Measurements from ENCODE around the gene FOXN3. TPM values are rescaled to one million over a fixed set of nuclear protein-coding genes. Genes with fewer than 3 reads are reported as not detected.

Gene FOXN3
- polyA plus RNA-seq, 1 donor from 2014 or later: 10.3 TPM

DNA sequence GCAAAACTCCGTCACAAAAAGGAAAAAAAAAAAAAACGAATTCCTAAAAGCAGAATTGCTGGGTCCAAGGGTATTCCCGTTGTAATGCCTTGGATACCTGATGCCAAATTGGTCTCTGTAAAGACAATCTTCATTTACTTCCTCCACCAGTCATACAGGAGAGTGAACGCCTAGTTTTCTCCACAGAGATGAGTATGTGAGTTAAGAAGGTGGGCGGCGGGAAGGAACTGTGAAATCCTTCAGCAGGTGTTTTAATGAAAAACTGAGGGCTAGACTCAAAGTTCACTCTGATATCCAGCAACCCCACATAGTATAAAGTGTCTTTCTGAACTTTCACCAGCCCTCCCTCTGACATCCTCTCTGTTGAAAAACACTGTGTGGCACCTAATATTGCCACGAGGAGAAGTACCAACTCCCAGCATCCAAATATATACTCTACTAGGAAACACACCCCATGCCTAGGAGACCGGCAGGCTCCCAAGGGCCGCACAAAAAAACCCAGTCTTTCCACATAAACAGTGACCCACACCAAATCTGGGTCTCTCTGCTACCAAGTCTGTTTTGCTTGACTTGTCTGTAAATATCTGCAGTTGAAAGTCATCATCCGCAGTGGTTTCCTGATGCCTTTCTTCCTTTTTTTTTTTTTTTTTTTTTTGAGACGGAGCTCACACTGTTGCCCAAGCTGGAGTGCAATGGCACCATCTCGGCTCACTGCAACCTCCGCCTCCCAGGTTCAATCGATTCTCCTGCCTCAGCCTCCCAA, 30.3 kb upstream of the FOXN3 start:
- Histone ChIP-seq H3K9me2 (ENCODE audit: insufficient read depth, low read length) (no peaks in the 10 kb centered on the region), H3K9ac (ENCODE audit: low read length) (no peak overlapping the region), H3K36me3 (ENCODE audit: insufficient read depth, low read length) (no peaks in the 10 kb centered on the region), H2AFZ (ENCODE audit: low read depth, low read length) (no peak overlapping the region), H3K79me2 (replicated peaks; ENCODE audit: insufficient read depth, low read length) (no peaks in the 10 kb centered on the region), H3K27me3 (ENCODE audit: insufficient read depth, low read depth, low read length) (no peaks in the 10 kb centered on the region), H3K9me3 (ENCODE audit: low read length) (no peaks in the 10 kb centered on the region), H3K4me2 (ENCODE audit: low read length) (no peak overlapping the region), H3K4me3 (ENCODE audit: low read length) (no peak overlapping the region), H3F3A (ENCODE audit: insufficient read depth, low read length, poor library complexity, severe bottlenecking) (no peaks in the 10 kb centered on the region), H4K20me1 (ENCODE audit: insufficient read depth) (no peaks in the 10 kb centered on the region), H3K27ac (ENCODE audit: low read length) (no peak overlapping the region)
- TF ChIP-seq EP300 (conservative IDR thresholded peaks at IDR 0.05; ENCODE audit: poor library complexity, severe bottlenecking) (no peak), CTCF (IDR thresholded peaks at IDR 0.05; ENCODE audit: poor library complexity, severe bottlenecking) (no peak), RAD21 (conservative IDR thresholded peaks at IDR 0.05) (no peak), EZH2 (IDR thresholded peaks at IDR 0.05; ENCODE audit: borderline replicate concordance, insufficient read depth, low read length, poor library complexity, severe bottlenecking) (no peak), MXI1 (conservative IDR thresholded peaks at IDR 0.05; ENCODE audit: poor library complexity, severe bottlenecking) (no peak), TAF1 (IDR thresholded peaks at IDR 0.05; ENCODE audit: low read depth) (no peak), POLR2AphosphoS5 (IDR thresholded peaks at IDR 0.05) (no peak), SMC3 (conservative IDR thresholded peaks at IDR 0.05; ENCODE audit: poor library complexity) (no peak)
- TF ChIP-seq, protein P1, sequence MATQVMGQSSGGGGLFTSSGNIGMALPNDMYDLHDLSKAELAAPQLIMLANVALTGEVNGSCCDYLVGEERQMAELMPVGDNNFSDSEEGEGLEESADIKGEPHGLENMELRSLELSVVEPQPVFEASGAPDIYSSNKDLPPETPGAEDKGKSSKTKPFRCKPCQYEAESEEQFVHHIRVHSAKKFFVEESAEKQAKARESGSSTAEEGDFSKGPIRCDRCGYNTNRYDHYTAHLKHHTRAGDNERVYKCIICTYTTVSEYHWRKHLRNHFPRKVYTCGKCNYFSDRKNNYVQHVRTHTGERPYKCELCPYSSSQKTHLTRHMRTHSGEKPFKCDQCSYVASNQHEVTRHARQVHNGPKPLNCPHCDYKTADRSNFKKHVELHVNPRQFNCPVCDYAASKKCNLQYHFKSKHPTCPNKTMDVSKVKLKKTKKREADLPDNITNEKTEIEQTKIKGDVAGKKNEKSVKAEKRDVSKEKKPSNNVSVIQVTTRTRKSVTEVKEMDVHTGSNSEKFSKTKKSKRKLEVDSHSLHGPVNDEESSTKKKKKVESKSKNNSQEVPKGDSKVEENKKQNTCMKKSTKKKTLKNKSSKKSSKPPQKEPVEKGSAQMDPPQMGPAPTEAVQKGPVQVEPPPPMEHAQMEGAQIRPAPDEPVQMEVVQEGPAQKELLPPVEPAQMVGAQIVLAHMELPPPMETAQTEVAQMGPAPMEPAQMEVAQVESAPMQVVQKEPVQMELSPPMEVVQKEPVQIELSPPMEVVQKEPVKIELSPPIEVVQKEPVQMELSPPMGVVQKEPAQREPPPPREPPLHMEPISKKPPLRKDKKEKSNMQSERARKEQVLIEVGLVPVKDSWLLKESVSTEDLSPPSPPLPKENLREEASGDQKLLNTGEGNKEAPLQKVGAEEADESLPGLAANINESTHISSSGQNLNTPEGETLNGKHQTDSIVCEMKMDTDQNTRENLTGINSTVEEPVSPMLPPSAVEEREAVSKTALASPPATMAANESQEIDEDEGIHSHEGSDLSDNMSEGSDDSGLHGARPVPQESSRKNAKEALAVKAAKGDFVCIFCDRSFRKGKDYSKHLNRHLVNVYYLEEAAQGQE (IDR thresholded peaks at IDR 0.05; ENCODE audit: borderline replicate concordance): no peak

DNA sequence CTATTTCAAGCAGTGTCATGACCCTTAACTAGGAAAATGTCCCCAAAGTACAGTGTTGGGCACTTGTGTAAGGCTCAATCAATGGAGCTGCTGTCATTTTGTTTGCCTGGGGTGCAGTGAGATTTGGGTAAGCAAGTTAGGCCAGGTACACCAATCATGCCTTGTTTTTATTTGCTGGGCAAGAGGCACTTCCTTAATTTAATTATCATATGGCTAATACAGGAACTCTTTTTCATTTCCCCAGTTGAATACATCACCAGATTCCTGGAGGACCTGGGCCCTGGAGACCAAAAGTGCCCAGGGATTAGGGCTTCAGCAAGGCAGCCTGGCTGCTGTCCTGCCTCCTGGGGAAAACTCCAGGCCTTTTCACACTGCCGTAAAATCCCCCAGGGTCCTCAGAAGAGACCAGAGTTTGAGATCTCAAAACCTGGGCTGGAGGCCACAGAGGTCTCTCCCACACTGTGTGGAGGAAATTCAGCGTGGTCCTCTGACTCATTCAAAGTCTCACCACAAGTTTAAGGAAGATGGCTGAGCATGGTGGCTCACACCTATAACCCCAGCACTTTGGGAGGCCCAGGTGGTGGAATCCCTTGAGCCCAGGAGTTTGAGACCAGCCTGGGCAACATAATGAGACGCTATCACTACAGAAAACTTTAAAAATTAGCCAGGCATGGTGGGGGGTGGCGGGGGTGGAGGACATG, 28.4 kb upstream of the FOXN3 start:
- H3K9ac ChIP-seq (ENCODE audit: low read length): no peak overlapping the region
- no peaks in the 10 kb centered on the region for H3K79me2 ChIP-seq (replicated peaks; ENCODE audit: insufficient read depth, low read length)
- H3K9me2 ChIP-seq (ENCODE audit: insufficient read depth, low read length): no peaks in the 10 kb centered on the region
- TF ChIP-seq POLR2AphosphoS5 (IDR thresholded peaks at IDR 0.05) (no peak), CTCF (IDR thresholded peaks at IDR 0.05; ENCODE audit: poor library complexity, severe bottlenecking) (no peak), TAF1 (IDR thresholded peaks at IDR 0.05; ENCODE audit: low read depth) (no peak), MXI1 (conservative IDR thresholded peaks at IDR 0.05; ENCODE audit: poor library complexity, severe bottlenecking) (no peak)
- TF ChIP-seq, protein P1 (IDR thresholded peaks at IDR 0.05; ENCODE audit: borderline replicate concordance): no peak
- no peak overlapping the region for H2AFZ ChIP-seq (ENCODE audit: low read depth, low read length)
- no peaks in the 10 kb centered on the region for H3F3A ChIP-seq (ENCODE audit: insufficient read depth, low read length, poor library complexity, severe bottlenecking)
- H3K27ac ChIP-seq (ENCODE audit: low read length): no peak overlapping the region
- H4K20me1 ChIP-seq (ENCODE audit: insufficient read depth): no peaks in the 10 kb centered on the region
- no peak overlapping the region for H3K4me2 ChIP-seq (ENCODE audit: low read length)
- H3K4me3 ChIP-seq (ENCODE audit: low read length): no peak overlapping the region
- no peaks in the 10 kb centered on the region for H3K9me3 ChIP-seq (ENCODE audit: low read length)
- H3K27me3 ChIP-seq (ENCODE audit: insufficient read depth, low read depth, low read length): no peaks in the 10 kb centered on the region
- no peaks in the 10 kb centered on the region for H3K36me3 ChIP-seq (ENCODE audit: insufficient read depth, low read length)

Data from neural cell (in vitro differentiated cells).